Body of pancreas (tissue), 4 donors: ENCODE data around the gene SESN2.

Experiments used
- POLR2A ChIP-seq, 3 donors: fragments of 450-650 bp; IDR thresholded peaks; one replicate each; pipeline ENCODE4 v1.6.1; 2016; ENCODE audit warnings: antibody characterized with exemption in 3 of 3, mild to moderate bottlenecking in 2 of 3
- TF ChIP-seq, protein P1 (sequence below), 7 experiments: fragments of 450-650 bp in 4 of 7; fragments of 200-600 bp in 3 of 7; sonication (generic) in 3 of 7; IDR thresholded peaks; one replicate each; pipeline ENCODE4 v1.5.1; 2016 to 2019; ENCODE audit warnings: antibody characterized with exemption in 7 of 7

DNA sequence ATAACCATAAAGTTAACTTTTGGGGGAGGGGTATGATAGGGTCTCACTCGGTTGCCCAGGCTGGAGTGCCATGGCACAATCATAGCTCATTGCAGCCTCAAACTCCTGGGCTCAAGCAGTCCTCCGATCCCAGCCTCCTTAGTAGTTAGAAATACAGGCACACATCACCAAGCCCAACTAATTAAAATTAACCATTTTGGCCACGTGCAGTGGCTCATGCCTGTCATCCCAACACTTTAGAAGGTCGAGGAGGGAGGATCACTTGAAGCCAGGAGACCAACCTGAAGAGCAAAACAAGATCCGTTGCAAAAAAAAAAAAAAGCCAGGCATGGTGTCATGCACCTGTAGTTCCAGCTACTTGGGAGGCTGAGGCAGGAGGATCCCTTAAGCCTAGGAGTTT, 42.9 kb downstream of the SESN2 start:
- TF ChIP-seq, protein P1, sequence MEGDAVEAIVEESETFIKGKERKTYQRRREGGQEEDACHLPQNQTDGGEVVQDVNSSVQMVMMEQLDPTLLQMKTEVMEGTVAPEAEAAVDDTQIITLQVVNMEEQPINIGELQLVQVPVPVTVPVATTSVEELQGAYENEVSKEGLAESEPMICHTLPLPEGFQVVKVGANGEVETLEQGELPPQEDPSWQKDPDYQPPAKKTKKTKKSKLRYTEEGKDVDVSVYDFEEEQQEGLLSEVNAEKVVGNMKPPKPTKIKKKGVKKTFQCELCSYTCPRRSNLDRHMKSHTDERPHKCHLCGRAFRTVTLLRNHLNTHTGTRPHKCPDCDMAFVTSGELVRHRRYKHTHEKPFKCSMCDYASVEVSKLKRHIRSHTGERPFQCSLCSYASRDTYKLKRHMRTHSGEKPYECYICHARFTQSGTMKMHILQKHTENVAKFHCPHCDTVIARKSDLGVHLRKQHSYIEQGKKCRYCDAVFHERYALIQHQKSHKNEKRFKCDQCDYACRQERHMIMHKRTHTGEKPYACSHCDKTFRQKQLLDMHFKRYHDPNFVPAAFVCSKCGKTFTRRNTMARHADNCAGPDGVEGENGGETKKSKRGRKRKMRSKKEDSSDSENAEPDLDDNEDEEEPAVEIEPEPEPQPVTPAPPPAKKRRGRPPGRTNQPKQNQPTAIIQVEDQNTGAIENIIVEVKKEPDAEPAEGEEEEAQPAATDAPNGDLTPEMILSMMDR (IDR thresholded peaks at IDR 0.05), result no peak
- no peak for TF ChIP-seq POLR2A (IDR thresholded peaks at IDR 0.05)
